Measurements from ENCODE around the gene ASB14. TPM values are rescaled to one million over a fixed set of nuclear protein-coding genes. Genes with fewer than 3 reads are reported as not detected.

Gene ASB14
- total RNA-seq, 1 donor from 2014 or later = not detected

DNA sequence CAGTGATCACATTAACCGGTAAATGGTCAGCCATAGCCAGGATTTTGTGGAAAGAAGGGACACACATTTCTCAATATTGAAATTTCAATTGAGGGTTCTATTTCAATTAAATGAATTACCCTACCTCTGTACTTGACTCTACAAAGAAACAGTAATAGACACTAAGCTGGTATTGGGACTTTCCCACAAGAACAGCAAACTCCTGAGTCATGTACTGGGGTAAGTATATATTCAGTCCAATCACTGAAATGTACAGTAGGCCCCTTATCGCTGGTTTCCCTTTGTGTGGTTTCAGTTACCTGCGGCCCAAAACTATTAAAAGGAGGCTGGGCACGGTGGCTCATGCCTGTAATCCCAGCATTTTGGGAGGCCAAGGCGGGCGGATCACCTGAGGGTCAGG, 17.6 kb downstream of the ASB14 start:
- Mint-ChIP-seq H3K27ac (no peak overlapping the region), H3K27me3 (ENCODE audit: insufficient read depth, low read depth) (no peaks in the 10 kb centered on the region), H3K4me3 (no peak overlapping the region), H3K4me1 (no peaks in the 10 kb centered on the region), H3K36me3 (peaks cover 25% of the 10 kb centered on the region), H3K9me3 (no peaks in the 10 kb centered on the region)
- H3K4me3 ChIP-seq = no peak overlapping the region
- TF ChIP-seq EZH2 (IDR thresholded peaks at IDR 0.05) (no peak), EZH2phosphoT487 (IDR thresholded peaks at IDR 0.05) (no peak)
- TF ChIP-seq, protein P1, sequence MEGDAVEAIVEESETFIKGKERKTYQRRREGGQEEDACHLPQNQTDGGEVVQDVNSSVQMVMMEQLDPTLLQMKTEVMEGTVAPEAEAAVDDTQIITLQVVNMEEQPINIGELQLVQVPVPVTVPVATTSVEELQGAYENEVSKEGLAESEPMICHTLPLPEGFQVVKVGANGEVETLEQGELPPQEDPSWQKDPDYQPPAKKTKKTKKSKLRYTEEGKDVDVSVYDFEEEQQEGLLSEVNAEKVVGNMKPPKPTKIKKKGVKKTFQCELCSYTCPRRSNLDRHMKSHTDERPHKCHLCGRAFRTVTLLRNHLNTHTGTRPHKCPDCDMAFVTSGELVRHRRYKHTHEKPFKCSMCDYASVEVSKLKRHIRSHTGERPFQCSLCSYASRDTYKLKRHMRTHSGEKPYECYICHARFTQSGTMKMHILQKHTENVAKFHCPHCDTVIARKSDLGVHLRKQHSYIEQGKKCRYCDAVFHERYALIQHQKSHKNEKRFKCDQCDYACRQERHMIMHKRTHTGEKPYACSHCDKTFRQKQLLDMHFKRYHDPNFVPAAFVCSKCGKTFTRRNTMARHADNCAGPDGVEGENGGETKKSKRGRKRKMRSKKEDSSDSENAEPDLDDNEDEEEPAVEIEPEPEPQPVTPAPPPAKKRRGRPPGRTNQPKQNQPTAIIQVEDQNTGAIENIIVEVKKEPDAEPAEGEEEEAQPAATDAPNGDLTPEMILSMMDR (IDR thresholded peaks at IDR 0.05) = no peak
- no peak overlapping the region for H3K9ac ChIP-seq
- H3K9me3 ChIP-seq (ENCODE audit: low read depth) = no peaks in the 10 kb centered on the region
- no peak overlapping the region for H3K27ac ChIP-seq
- no peak overlapping the region for H3K4me2 ChIP-seq
- no peaks in the 10 kb centered on the region for H3K27me3 ChIP-seq
- H3K36me3 ChIP-seq = peaks cover 17% of the 10 kb centered on the region
- no peak for DNase-seq (ENCODE audit: low spot score)
- H3F3A ChIP-seq (ENCODE audit: low read depth) = no peaks in the 10 kb centered on the region
- H2AFZ ChIP-seq (replicated peaks) = no peak overlapping the region
- no peaks in the 10 kb centered on the region for H4K20me1 ChIP-seq (ENCODE audit: low read depth)
- H3K79me2 ChIP-seq (ENCODE audit: low read depth) = no peaks in the 10 kb centered on the region
- H3K4me1 ChIP-seq = no peaks in the 10 kb centered on the region

DNA sequence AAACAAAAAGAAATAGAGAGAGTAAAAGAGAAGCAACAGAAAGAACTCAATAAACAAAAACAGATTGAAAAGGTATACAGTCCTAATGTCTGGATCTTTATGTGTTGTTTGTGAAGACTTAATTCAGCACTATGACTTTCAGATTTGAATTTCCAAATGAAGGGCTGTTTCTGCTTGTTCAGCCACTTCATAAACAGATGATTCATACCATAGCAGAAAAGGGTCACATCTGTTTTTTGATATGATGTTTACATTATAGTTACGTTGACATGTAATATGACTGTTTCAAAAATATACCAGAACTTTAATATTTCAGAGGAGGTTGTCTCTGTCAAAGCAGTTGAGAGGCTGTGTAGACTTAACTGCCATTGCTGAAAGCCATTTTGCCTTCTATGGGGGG, 24.1 kb downstream of the ASB14 start:
- Mint-ChIP-seq H3K27me3 (ENCODE audit: insufficient read depth, low read depth) (no peaks in the 10 kb centered on the region), H3K9me3 (peaks cover 26% of the 10 kb centered on the region), H3K36me3 (peaks cover 51% of the 10 kb centered on the region), H3K27ac (no peak overlapping the region), H3K4me1 (no peaks in the 10 kb centered on the region), H3K4me3 (no peak overlapping the region)
- no peak for DNase-seq (ENCODE audit: low spot score)
- H3K79me2 ChIP-seq (ENCODE audit: low read depth) = no peaks in the 10 kb centered on the region
- peaks cover 43% of the 10 kb centered on the region for H3K36me3 ChIP-seq
- no peak overlapping the region for H3K9ac ChIP-seq
- no peaks in the 10 kb centered on the region for H4K20me1 ChIP-seq (ENCODE audit: low read depth)
- H3K4me2 ChIP-seq = no peak overlapping the region
- H3K9me3 ChIP-seq (ENCODE audit: low read depth) = no peaks in the 10 kb centered on the region
- H3K4me3 ChIP-seq = no peak overlapping the region
- peaks cover 8% of the 10 kb centered on the region for H3K4me1 ChIP-seq
- H3F3A ChIP-seq (ENCODE audit: low read depth) = no peaks in the 10 kb centered on the region
- H3K27ac ChIP-seq = no peak overlapping the region
- TF ChIP-seq EZH2phosphoT487 (IDR thresholded peaks at IDR 0.05) = no peak
- no peak for TF ChIP-seq EZH2 (IDR thresholded peaks at IDR 0.05)
- TF ChIP-seq, protein P1 (IDR thresholded peaks at IDR 0.05) = no peak
- no peaks in the 10 kb centered on the region for H3K27me3 ChIP-seq
- no peak overlapping the region for H2AFZ ChIP-seq (replicated peaks)

DNA sequence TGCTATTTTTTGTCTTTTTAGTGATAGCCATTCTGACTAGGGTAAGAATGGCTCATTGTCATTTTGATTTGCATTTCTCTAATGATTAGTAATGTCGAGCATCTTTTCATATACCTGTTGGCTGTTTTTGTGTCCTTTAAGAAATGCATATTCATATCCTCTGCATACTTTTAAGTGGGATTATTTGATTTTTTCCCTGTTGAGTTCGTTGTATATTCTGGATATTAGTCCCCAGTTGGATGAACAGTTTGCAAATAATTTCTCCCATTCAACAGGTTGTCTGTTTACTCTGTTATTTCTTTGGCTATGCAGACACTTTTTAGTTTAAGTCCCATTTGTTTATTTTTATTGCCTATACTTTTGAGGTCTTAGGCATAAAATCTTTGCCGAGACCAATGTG, 30.6 kb downstream of the ASB14 start:
- Histone ChIP-seq H2AFZ (replicated peaks) (no peak overlapping the region), H3K4me3 (no peak overlapping the region), H3K79me2 (ENCODE audit: low read depth) (no peaks in the 10 kb centered on the region), H3K9me3 (ENCODE audit: low read depth) (no peaks in the 10 kb centered on the region), H3K27ac (no peak overlapping the region), H3K4me1 (peaks cover 8% of the 10 kb centered on the region), H3F3A (ENCODE audit: low read depth) (no peaks in the 10 kb centered on the region), H3K27me3 (no peaks in the 10 kb centered on the region), H3K9ac (no peak overlapping the region), H3K36me3 (peaks cover 47% of the 10 kb centered on the region), H4K20me1 (ENCODE audit: low read depth) (no peaks in the 10 kb centered on the region), H3K4me2 (no peak overlapping the region)
- Mint-ChIP-seq H3K36me3 (peaks cover 58% of the 10 kb centered on the region), H3K27ac (no peak overlapping the region), H3K4me3 (no peak overlapping the region), H3K9me3 (peaks cover 37% of the 10 kb centered on the region), H3K4me1 (no peaks in the 10 kb centered on the region), H3K27me3 (ENCODE audit: insufficient read depth, low read depth) (no peaks in the 10 kb centered on the region)
- TF ChIP-seq EZH2phosphoT487 (IDR thresholded peaks at IDR 0.05) (no peak), EZH2 (IDR thresholded peaks at IDR 0.05) (no peak)
- TF ChIP-seq, protein P1 (IDR thresholded peaks at IDR 0.05) = no peak
- DNase-seq (ENCODE audit: low spot score) = no peak

All from neural progenitor cell (in vitro differentiated cells).